T1000 (cell line): Measurements from ENCODE around the gene FRMD4A.
A peak's percentile ranks its signal among the peaks of the same experiment; 100 is the strongest.
"Not testable (repeated sequence)": the region's sequence is repeated elsewhere in the genome, so short reads cannot be mapped to it uniquely, and the experiment has no call there.

ENCODE experiments used
- DNase-seq: peaks from one replicate; lab custom pipeline; 2025; ENCODE audit warnings: mixed read lengths; lab: John Stamatoyannopoulos, UW

FRMD4A gene

DNA sequence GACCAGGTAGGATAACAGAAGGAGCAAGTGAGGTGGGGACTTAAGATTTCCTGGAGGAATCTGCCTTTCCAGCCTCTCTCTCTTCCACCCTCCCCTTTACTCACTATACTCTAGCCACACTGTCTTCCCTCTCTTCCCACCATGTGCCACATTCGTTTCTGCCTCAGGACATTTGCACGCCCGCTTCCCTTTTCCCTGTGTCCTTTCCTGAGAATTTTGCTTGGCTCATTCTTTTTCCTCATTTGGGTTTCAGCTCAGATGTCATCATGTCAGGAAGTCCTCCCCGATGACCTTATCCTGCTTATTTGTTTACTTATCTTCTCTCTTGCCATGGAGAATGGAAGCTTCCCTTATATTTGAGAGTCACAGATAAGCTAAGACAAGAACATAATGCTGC is 380.2 kb downstream of the FRMD4A start:
- DNase-seq, result no peak

GRCh38 chr10:13949844-13950542 is 380.7 kb downstream of the FRMD4A start:
- no peak for DNase-seq

- DNase-seq, result no peak
Observed at GRCh38 chr10:13946209-13946460, 384.6 kb downstream of the FRMD4A start.

DNA sequence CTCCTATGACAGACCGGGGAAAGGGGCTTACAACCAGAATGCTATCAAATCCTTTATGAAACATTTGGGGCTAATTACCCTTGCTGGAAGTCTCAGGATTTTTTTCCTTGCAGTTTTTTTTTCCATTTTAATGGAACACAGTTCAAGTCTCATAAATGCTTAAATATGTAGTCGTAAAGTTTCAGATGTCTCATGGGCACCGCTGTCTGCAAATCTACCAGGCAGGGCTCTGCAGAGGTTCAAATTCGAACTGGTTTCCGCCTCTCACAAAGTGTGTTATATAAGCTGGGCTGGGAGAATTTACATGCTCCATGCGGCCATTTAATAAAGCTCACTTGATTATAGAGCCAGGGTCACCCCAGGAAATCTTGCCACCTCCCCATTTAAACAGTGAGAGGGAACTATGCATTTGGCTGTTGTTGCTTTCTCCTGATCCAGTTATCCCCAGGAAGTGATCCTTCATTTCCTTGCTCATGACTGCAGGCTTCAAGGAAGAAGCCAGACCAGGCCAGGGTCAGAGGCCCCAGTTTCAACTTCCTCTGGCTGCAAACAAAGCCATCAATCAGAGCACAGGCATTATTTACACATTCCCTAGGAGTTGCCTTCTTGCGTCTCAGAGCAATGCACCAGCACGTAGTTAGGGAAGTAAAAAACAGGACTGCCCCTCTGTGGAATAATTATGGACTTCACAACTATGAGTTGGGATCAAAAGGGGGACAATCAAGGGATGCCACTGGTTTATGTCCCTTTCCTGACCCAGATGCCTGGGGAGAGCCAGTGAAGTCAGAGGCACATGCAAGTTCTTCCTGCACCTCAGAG is 385.1 kb downstream of the FRMD4A start:
- DNase-seq, result no peak

DNA sequence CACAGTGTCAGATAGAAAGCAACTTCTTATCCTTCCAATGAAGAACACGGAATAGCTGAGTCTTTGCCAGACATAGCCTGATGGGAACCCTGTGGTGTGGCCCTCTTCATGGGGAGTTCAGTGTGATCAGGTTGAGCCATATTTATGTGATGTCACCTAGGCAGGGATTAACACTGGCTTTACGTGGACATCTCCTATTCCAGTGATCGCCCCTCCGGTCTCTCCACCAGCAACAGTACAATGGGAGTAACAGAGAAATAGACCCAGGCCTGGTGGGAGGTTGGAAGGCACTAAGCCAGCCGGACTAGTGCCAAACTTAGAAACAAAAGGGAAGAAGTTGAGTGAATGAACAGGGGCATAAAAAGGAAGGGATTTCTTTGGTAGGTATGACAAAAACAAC is 385.9 kb downstream of the FRMD4A start:
- DNase-seq, result no peak

DNA sequence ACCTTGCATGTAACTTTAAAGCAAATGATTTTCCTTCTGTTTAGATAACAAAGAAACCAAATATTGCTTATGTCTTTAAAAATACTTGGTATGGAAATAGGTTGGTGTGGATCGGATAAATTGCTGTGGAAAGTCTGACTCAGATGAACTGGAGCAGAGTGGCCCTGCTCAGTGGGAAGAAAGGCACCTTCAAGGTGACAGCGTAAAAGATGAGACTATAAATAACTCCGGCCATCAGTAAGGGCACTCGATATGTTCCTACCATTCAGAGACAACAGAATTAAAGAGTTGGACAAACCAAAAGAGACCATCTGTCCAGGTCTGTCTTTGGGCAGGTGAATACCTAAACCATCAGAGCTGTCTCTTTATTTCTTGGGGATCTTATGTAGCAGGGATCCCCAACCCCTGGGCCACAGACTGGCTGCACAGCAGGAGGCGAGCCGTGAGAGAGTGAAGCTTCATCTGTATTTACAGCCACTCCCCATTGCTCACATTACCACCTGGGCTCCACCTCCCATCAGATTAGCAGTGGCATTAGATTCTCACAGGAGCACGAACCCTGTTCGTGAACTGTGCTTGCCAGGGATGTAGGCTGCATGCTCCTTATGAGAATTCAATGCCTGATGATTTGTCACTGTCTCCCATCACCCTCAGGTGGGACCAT is 386.9 kb downstream of the FRMD4A start:
- DNase-seq, result no peak

- no peak for DNase-seq
Observed at GRCh38 chr10:13942035-13942434, 388.7 kb downstream of the FRMD4A start.

GRCh38 chr10:13939391-13939790 is 391.3 kb downstream of the FRMD4A start:
- no peak for DNase-seq

DNA sequence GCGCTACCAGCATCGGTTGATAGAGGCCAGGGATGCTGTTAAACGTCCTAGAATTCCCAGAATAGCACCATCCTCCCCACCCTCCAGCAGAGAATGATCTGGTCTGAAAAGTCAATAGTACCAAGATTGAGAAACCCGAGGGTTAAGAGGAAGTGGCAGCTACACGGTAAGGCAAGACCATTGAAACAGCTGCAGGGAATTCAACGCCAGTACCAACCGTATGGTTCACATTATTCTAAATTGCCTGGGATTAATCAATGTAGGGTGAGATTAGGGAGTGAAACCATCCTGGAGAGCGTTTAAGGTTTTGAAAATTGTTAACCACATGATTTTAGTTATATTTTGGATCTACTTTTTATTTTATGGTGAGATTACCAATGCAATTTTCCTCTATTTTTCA is 391.8 kb downstream of the FRMD4A start:
- DNase-seq, result no peak

DNA sequence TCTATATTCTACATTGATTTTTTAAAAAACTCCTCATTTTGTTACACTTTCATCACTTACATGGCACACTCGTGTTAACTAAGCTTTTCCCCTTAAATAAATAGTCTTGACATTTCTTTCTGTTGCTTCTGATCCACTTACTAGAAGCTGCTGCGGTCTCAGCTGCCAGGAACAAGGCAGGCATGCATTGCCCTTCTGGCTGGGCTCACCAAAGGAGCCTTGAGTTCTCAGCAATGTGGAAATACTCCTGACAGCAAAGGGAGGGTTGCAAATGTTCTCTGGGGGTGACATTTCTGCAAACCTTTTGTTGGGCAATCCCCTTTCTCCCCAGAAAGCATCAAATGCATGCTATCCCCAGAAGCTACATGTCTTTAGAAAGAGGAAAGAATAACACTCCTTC is 393.9 kb downstream of the FRMD4A start:
- DNase-seq, result no peak

DNA sequence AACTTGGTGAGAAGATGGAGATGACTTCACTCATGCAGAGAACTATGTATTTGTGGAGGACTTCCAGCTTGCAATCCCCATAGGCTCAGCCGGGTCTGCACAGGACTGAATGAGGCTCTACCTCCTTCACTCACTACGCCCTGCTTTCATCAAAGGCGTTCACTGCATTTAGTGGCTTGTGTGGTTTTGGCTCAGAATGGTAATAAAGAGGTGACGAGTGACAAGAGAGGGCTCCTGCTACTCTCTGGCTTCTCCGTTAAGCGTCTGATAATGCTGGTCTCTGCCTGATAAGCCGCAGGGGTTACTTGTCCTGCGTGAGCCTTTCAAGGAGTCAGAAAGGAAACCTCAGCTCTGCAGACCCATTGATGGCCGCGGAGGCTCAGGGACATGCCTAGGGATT is 400.6 kb downstream of the FRMD4A start:
- DNase-seq, result no peak

- no peak for DNase-seq
Observed at GRCh38 chr10:13928451-13928850, 402.3 kb downstream of the FRMD4A start.

- no peak for DNase-seq
Observed at GRCh38 chr10:13925971-13926780, 404.5 kb downstream of the FRMD4A start.

DNA sequence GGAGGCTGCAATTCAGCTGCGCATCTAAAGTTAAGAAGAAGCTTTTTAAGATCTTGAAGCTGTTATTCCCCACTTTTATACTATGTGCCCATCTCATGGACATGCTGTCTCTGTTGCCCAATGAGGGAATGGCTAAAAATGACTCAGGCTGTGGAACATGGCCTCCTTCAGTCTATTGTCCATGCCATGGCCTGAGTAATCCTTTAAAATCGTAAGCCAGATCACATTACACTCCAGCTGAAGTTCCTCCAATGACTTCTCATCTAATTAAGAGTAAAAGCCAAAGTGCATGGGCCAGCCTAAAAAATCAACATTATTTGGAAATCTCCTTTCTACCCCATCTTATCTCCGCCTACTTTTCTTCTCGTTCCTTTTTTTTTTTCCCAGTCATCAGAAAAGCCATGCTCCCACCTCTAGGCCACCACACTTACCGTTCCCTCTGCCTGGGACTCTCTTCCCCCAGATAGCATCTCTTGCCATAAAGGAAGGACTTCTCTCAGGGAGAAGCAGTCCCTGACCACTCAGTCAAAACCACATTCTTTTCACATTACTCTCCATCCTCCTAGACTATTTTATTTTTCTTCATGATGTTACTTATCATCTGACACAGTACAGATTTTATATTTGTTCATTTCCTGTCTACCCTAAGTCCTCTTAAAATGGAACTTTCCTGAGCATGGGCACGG is 406.5 kb downstream of the FRMD4A start:
- peak; percentile 96 for DNase-seq

DNA sequence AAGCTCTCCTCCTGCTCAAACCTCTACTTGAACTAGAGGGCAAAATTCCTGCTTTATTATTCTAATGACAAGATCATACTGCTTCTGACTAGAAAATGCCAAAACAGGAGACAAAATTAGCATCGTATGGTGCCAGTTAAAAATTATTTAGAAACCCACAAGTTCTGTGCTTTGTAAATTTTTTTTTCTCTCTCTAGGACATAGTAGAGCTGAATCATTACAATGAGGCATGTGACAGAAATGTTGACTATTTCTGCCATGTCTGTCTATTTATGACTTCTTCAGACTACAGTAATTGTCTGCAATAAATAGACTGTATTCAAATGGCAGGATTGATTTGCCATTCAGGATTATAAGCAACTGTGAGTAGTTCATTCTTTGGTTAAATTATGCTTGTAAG is 408.1 kb downstream of the FRMD4A start:
- no peak for DNase-seq

DNA sequence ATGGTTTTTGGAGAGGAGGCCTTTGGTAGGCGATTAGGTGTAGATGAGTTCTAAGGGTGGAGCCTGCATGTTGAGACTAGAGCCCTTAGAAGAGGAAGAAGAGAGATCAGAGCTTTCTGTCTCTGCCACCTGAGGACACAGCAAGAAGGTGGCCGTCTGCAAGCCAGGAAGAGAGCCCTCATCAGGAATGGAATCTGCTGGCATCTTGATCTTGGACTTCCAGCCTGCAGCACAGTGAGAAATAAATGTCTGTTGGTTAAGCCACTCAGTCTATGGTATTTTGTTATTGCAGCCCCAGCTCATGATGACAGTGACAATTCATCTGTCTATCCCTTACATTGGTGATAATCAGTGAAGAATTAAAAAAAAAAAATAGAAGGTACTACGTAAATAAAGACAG is 408.8 kb downstream of the FRMD4A start:
- DNase-seq, result no peak

DNA sequence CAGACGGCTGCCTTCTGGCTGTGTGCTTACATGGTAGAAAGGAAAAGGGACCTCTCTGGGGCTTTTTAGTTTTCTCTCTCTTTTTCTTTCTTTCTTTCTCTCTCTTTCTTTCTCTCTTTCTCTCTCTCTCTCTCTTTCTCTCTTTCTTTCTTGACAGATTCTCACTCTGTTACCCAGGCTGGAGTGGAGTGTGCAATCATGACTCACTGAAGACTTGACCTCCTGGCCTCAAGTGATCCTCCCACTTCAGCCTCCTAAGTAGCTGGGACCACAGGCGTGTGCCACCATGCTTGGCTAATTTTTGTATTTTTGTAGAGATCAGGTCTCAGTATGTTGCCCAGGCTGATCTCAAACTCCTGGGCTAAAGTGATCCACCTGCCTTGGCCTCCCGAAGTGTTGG is 409.6 kb downstream of the FRMD4A start:
- not testable (repeated sequence) for DNase-seq

DNA sequence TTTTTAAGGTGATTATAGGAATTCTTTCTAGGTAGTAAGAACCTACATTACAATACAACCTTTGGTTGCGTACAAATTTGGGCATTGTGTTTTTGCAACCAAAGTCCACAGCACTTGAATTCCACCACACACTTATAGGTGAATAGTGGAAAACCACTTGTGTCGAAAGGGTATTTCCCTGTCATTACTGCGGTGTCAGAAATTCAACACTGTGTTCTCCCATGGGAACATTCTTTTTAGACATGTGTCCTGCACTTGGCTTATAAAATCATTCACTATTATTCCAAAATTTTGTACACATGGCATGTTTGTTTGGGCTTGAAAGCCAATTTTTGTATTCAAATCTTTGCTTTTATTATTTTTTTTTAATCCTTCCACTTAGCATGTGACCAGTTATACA is 410.3 kb downstream of the FRMD4A start:
- no peak for DNase-seq

GRCh38 chr10:13920031-13920430 is 410.7 kb downstream of the FRMD4A start:
- DNase-seq, result no peak

- no peak for DNase-seq
Observed at GRCh38 chr10:13917791-13918190, 412.9 kb downstream of the FRMD4A start.

- DNase-seq, result no peak
Observed at GRCh38 chr10:13916384-13916947, 414.3 kb downstream of the FRMD4A start.

- no peak for DNase-seq
Observed at GRCh38 chr10:13915710-13916109, 415.0 kb downstream of the FRMD4A start.
